CD14-positive monocyte (primary cell): ENCODE measurements around the gene EXOC8. TPM values are rescaled to one million over a fixed set of nuclear protein-coding genes. Genes with fewer than 3 reads are reported as not detected.
A peak's percentile ranks its signal among the peaks of the same experiment; 100 is the strongest.

Experiments
- DNase-seq, 3 donors: peaks; one replicate each; pipeline ENCODE4 v3.0.0-alpha.2; 2011 to 2022
- H2AFZ ChIP-seq: 2 replicates; pipeline ENCODE4 v1.6.0; 2012; ENCODE audit warnings: mild to moderate bottlenecking, low read depth, low read length, inconsistent platforms; ENCODE audit not compliant: insufficient read depth, poor library complexity, severe bottlenecking
- H3K27ac ChIP-seq, 2 donors: 1 replicate in 1 of 2; 2 replicates in 1 of 2; pipeline ENCODE4 v1.5.1; 2012 to 2013; ENCODE audit warnings: low read length in 2 of 2, control low read depth in 1 of 2, inconsistent platforms in 1 of 2, low read depth in 1 of 2, mild to moderate bottlenecking in 1 of 2
- H3K27me3 ChIP-seq, 2 donors: one replicate each; pipeline versions ENCODE4 v1.6.0 to v1.6.1; 2011 to 2013; ENCODE audit warnings: low read length in 2 of 2; ENCODE audit not compliant: control insufficient read depth in 2 of 2, insufficient read depth in 2 of 2
- H3K36me3 ChIP-seq, 2 donors: replicated peaks in 1 of 2; 1 replicate in 1 of 2; 2 replicates in 1 of 2; pipeline versions ENCODE4 v1.5.1 to v1.6.1; 2012 to 2013; ENCODE audit warnings: low read length in 2 of 2, control low read depth in 1 of 2, inconsistent platforms in 1 of 2, mild to moderate bottlenecking in 1 of 2; ENCODE audit not compliant: insufficient read depth in 2 of 2, control insufficient read depth in 1 of 2
- H3K4me1 ChIP-seq, 2 donors: 1 replicate in 1 of 2; 2 replicates in 1 of 2; pipeline versions ENCODE4 v1.5.1 to v1.6.1; 2012 to 2013; ENCODE audit warnings: low read length in 2 of 2, control low read depth in 1 of 2, inconsistent platforms in 1 of 2, mild to moderate bottlenecking in 1 of 2, moderate library complexity in 1 of 2; ENCODE audit not compliant: insufficient read depth in 2 of 2, control insufficient read depth in 1 of 2
- H3K4me2 ChIP-seq: replicated peaks from 2 replicates; pipeline ENCODE3; 2012; ENCODE audit warnings: low read length, moderate library complexity, mild to moderate bottlenecking; ENCODE audit not compliant: poor library complexity, severe bottlenecking; ENCODE audit errors: extremely low read depth
- H3K4me3 ChIP-seq, 3 experiments: fragments of 200-600 bp in 1 of 3; sonication (generic) in 1 of 3; replicated peaks in 1 of 3; 1 replicate in 2 of 3; 2 replicates in 1 of 3; pipeline ENCODE4 v1.5.1; 2011 to 2013; ENCODE audit warnings: low read length in 3 of 3, mild to moderate bottlenecking in 3 of 3, control low read depth in 2 of 3, low read depth in 2 of 3, inconsistent platforms in 1 of 3, moderate library complexity in 1 of 3
- H3K79me2 ChIP-seq: 2 replicates; pipeline ENCODE4 v1.6.0; 2012; ENCODE audit warnings: mild to moderate bottlenecking, control low read depth, inconsistent platforms, low read length, moderate library complexity; ENCODE audit not compliant: insufficient read depth
- H3K9ac ChIP-seq: 2 replicates; pipeline ENCODE4 v1.6.0; 2017; ENCODE audit warnings: low read length, mild to moderate bottlenecking; ENCODE audit not compliant: insufficient read depth, poor library complexity, severe bottlenecking
- H3K9me3 ChIP-seq, 2 donors: replicated peaks in 1 of 2; 1 replicate in 1 of 2; 2 replicates in 1 of 2; pipeline versions ENCODE4 v1.5.1 to v1.6.1; 2012 to 2013; ENCODE audit warnings: low read length in 2 of 2, control low read depth in 1 of 2; ENCODE audit not compliant: control insufficient read depth in 1 of 2, insufficient read depth in 1 of 2
- H4K20me1 ChIP-seq: 2 replicates; pipeline ENCODE4 v1.6.0; 2012; ENCODE audit warnings: mild to moderate bottlenecking, low read length, control low read depth, moderate library complexity; ENCODE audit not compliant: insufficient read depth
- H3K27ac Mint-ChIP-seq, 7 donors: one replicate each; pipeline ENCODE4 v1.8.0; 2020; ENCODE audit warnings: mild to moderate bottlenecking in 7 of 7, mixed read lengths in 7 of 7, moderate library complexity in 6 of 7, inconsistent platforms in 2 of 7
- H3K27me3 Mint-ChIP-seq, 3 donors: one replicate each; pipeline ENCODE4 v1.8.0; 2021 to 2022; ENCODE audit warnings: low read depth in 3 of 3, mild to moderate bottlenecking in 3 of 3, mixed read lengths in 3 of 3, moderate library complexity in 3 of 3, inconsistent platforms in 1 of 3
- H3K36me3 Mint-ChIP-seq, 2 donors: one replicate each; pipeline ENCODE4 v1.8.0; 2020; ENCODE audit warnings: mixed read lengths in 2 of 2, inconsistent platforms in 1 of 2, mild to moderate bottlenecking in 1 of 2
- H3K4me1 Mint-ChIP-seq: one replicate; pipeline ENCODE4 v1.8.0; 2020; ENCODE audit warnings: mild to moderate bottlenecking, mixed read lengths
- H3K4me3 Mint-ChIP-seq, 2 donors: one replicate each; pipeline ENCODE4 v1.8.0; 2020; ENCODE audit warnings: mild to moderate bottlenecking in 2 of 2, mixed read lengths in 2 of 2, moderate library complexity in 1 of 2
- H3K9me3 Mint-ChIP-seq, 7 donors: one replicate each; pipeline ENCODE4 v1.8.0; 2020 to 2022; ENCODE audit warnings: mixed read lengths in 7 of 7, mild to moderate bottlenecking in 6 of 7, moderate library complexity in 6 of 7, inconsistent platforms in 2 of 7
- WGBS: methylation state at CpG from one replicate; pipeline ENCODE4 v1.1.5; 2013; ENCODE audit warnings: missing lambda C conversion rate; ENCODE audit not compliant: insufficient coverage; 5-methylcytosine and 5-hydroxymethylcytosine counted together
- intact Hi-C, 2 donors: fragments of 100-400 bp; cut with micrococcal nuclease; formaldehyde crosslinking; loops; one replicate each; pipeline versions ENCODE4 v1.15.0 to v1.15.1; 2023
- polyA plus RNA-seq, 3 donors: library from polyadenylated mRNA; depleted of rRNA in 1 of 3; unstranded in 2 of 3; stranded (reverse) in 1 of 3; fragments of 300-500 nt in 2 of 3; fragments of >200 nt in 1 of 3; fragmentation: Illumina TruSeq in 2 of 3; gene quantifications; 1 replicate in 2 of 3; 2 replicates in 1 of 3; pipeline ENCODE4 v1.2.3, GENCODE V29; 2012 to 2021
- TF ChIP-seq, protein P1 (sequence below): fragments of 200-600 bp; IDR thresholded peaks from one replicate; pipeline ENCODE4 v1.8.0; 2022; ENCODE audit warnings: antibody characterized with exemption, mild to moderate bottlenecking

The EXOC8 gene
- polyA plus RNA-seq, 3 donors = 2.8 to 7.8 (median 3.1) TPM

DNA sequence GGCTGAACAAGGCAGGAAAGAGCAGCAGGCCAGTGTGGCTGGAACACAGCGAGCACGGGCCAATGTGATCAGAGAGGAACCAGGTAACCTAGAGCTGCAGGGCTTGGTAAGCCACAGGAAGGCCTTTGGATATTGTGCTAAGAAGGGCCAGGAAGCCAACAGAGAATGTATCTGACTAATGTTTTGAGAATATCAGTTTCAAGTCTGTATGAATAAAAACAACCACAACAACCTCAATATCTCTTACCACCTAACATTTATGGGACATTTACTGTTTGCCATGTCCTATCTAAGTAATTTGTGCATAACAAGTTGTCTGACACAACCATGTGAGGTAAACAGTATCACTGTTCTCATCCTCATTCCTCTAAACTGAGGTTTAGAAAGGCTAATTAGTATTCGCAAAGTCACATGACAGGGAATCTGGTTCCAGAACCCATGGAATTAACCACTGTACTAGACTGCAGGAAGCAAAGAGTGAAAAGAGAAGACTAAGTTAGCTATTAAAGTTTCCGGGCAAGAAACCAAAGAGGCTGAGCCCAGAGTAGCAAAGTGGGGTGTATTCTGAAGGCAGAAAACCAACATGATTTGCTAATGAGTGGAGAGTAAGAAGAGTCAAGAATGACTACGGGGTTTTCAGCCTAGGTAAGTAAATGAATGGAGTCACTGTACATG is 39.4 kb upstream of the EXOC8 start:
- WGBS = 56% methylated on average over 4 of the region's 5 CpGs
- H3K27me3 ChIP-seq = no peaks in the 10 kb centered on the region
- H3K4me1 Mint-ChIP-seq = peaks cover 29% of the 10 kb centered on the region

DNA sequence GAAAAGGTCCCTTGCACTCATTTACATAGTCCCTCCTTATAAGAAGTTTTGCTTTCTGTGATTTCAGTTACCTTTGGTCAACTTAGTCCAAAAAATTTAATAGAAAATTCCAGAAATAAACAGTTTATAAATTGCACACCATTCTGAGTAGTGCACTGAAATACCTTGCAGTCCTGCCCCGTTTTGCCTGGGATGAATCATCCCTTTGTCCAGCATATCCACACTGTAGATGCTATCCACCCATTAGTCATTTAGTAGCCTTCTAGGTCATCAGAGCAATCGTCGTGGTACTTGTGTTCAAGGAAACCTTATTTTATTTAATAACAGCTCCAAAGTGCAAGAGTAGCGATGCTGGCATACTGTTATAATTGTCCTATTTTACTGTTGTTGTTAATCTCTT is 38.4 kb upstream of the EXOC8 start:
- intact Hi-C loops = loop anchor here in 1 of 2 donors (5.0 kb wide), 1 partner anchor 46 kb away; the partner anchor contains the start of gene EGLN1
- peaks cover 0 to 4% (median 0%) of the 10 kb centered on the region in 7 donors for H3K9me3 Mint-ChIP-seq

More for the DNA sequence above, 39.4 kb upstream of the EXOC8 start:
- Histone ChIP-seq H3K4me3 (no peak overlapping the region), H2AFZ (no peak overlapping the region), H3K36me3 (peaks cover 3 to 8% of the 10 kb centered on the region in 2 donors), H3K9me3 (no peaks in the 10 kb centered on the region), H3K4me2 (no peak overlapping the region), H4K20me1 (peaks cover 95% of the 10 kb centered on the region), H3K4me1 (peaks cover 8 to 10% of the 10 kb centered on the region in 2 donors), H3K9ac (no peak overlapping the region), H3K79me2 (peaks cover 83% of the 10 kb centered on the region), H3K27ac (no peak overlapping the region)
- TF ChIP-seq, protein P1, sequence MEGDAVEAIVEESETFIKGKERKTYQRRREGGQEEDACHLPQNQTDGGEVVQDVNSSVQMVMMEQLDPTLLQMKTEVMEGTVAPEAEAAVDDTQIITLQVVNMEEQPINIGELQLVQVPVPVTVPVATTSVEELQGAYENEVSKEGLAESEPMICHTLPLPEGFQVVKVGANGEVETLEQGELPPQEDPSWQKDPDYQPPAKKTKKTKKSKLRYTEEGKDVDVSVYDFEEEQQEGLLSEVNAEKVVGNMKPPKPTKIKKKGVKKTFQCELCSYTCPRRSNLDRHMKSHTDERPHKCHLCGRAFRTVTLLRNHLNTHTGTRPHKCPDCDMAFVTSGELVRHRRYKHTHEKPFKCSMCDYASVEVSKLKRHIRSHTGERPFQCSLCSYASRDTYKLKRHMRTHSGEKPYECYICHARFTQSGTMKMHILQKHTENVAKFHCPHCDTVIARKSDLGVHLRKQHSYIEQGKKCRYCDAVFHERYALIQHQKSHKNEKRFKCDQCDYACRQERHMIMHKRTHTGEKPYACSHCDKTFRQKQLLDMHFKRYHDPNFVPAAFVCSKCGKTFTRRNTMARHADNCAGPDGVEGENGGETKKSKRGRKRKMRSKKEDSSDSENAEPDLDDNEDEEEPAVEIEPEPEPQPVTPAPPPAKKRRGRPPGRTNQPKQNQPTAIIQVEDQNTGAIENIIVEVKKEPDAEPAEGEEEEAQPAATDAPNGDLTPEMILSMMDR = no peak
- intact Hi-C loops = loop anchor here in 1 of 2 donors (5.0 kb wide), 1 partner anchor 45 kb away; the partner anchor contains the start of gene EGLN1
- Mint-ChIP-seq H3K36me3 (peaks cover 12 to 14% of the 10 kb centered on the region in 2 donors), H3K27ac (peak overlapping the region in 3 of 7 donors; percentile 5 to 70 (median 27)), H3K9me3 (peaks cover 0 to 4% (median 0%) of the 10 kb centered on the region in 7 donors), H3K27me3 (peaks cover 0 to 2% (median 0%) of the 10 kb centered on the region in 3 donors), H3K4me3 (no peak overlapping the region)
- DNase-seq = no peak

More for the DNA sequence above, 38.4 kb upstream of the EXOC8 start:
- H3K4me3 Mint-ChIP-seq = no peak overlapping the region
- no peak overlapping the region for H3K9ac ChIP-seq
- H3K4me2 ChIP-seq = no peak overlapping the region
- peaks cover 95% of the 10 kb centered on the region for H4K20me1 ChIP-seq
- peaks cover 8 to 10% of the 10 kb centered on the region in 2 donors for H3K4me1 ChIP-seq
- no peak overlapping the region for H3K27ac ChIP-seq
- no peaks in the 10 kb centered on the region for H3K9me3 ChIP-seq
- TF ChIP-seq, protein P1 = no peak
- peak in 1 of 3 donors; percentile 53 for DNase-seq
- peaks cover 74% of the 10 kb centered on the region for H3K79me2 ChIP-seq
- no peak overlapping the region for H3K27ac Mint-ChIP-seq
- H3K27me3 Mint-ChIP-seq = peaks cover 0 to 2% (median 0%) of the 10 kb centered on the region in 3 donors
- H3K27me3 ChIP-seq = no peaks in the 10 kb centered on the region
- H3K36me3 Mint-ChIP-seq = peaks cover 15 to 16% of the 10 kb centered on the region in 2 donors
- peaks cover 25% of the 10 kb centered on the region for H3K4me1 Mint-ChIP-seq
- no CpG with 5 or more reads among the region's 4 CpGs for WGBS
- peaks cover 3 to 15% of the 10 kb centered on the region in 2 donors for H3K36me3 ChIP-seq
- H2AFZ ChIP-seq = no peak overlapping the region
- no peak overlapping the region for H3K4me3 ChIP-seq
